NCI-H2029 (cell line): ENCODE data around the gene GUCY2D.
"Not testable (repeated sequence)": the region's sequence is repeated elsewhere in the genome, so short reads cannot be mapped to it uniquely, and the experiment has no call there.

Experiments
- DNase-seq: peaks from one replicate; lab custom pipeline; 2025; lab: John Stamatoyannopoulos, UW

The GUCY2D gene

GRCh38 chr17:8018436-8018835 is 16.0 kb downstream of the GUCY2D start:
- DNase-seq = no peak

- no peak for DNase-seq
These were observed 16.8 kb downstream of the GUCY2D start for GRCh38 chr17:8019166-8019565.

DNA sequence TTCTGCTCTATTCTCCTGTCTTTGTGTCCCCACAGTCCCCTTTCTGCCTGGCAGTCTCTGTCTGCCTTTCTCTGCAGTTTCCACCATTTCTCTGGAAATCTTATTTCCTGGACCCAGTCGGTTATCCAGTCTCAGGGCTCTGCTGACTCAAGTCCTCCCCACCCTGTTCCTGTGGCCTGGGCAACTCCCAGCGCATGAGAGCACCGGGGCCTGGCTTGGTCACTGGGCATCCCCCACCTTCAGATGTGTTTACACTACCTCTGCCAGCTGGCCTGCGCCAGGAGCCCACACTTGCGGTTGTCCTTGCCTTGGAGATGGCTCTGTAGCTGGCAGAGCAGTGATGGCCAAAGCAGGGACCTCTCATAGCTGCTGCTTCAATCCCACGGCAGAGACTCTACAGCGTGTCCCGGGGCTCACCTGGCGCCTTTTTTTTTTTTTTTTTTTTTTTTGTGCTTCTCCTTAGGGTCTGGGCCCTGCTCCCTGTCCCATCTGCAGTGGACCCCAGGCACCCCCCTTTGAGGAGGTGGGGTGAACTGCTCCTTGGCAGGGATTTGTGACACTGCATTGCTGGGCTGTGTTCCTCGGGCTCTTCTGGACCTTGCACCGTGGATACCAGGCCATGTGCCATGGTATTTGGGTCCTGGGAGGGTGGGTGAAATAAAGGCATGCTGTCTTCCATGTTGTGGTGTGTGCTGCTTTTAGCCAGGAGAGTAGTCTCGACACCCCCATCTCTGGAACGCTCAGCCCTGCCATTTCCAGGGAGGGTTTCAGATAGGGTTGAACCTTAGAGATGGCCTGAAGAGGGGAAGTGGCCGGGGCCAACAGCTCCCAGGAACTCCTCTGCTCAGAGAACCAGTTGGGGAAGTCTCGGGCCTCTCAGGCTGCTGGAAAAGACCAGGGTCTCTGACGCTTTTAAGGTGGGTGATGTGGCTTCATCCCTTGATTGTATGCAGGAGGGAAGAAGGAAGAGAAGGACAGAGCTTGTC is 17.5 kb downstream of the GUCY2D start:
- no peak for DNase-seq

- no peak for DNase-seq
These were observed 18.6 kb downstream of the GUCY2D start for GRCh38 chr17:8020776-8021564.

DNA sequence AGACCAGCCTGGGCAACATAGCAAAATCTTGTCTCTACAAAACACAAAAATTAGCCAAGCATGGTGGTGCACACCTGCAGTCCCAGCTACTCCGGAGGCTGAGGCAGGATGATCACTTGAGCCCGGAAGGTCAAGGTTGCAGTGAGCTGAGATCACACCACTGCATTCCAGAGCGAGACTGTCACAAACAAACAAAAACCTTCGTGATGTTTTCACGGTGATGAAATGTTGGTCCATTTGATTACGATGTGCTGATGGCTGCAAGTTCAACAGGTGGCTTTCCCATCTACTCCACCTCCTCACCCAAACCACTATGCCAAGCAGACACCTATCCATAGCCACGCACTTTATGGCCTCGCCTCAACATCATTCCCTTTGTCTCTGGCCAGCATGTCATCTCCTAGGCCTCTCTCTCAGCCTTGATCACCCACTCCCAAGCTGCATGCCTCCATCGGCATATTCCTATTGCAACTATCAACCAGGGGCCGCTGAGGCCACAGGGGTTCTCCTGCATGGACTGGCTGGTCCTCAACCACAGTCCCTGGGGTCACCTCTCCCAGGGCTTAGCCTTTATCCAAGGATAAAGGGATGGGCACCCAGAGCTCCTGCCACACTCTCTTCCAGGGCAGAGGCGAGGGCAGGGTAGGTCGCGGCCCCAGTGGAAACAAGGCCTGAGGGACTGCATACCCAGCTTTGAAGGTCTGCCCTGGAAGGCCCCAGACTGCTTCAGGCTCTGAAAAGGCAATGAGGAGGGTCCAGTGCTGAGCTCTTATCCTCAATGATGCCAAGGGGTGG is 19.3 kb downstream of the GUCY2D start:
- no peak for DNase-seq

- no peak for DNase-seq
These were observed 20.1 kb downstream of the GUCY2D start for GRCh38 chr17:8022360-8023003.

DNA sequence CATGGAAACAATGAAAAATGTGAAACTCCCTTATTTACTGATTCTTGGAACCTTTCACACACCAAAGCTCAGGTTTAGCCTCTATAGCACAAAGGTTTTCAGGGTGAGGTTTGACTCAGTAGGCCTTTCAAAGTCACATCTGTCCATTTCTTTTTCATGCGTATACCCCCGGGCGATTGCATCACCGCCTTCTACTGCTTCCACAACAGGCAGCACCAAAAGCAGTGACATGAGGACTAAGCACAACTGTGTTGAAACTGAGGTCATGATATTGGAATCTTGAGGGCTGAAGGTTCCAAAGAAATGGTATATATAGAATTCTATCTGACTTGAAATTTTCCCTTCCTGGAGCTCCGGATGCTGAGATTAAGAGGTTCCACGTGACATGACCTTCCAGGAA is 21.7 kb downstream of the GUCY2D start:
- DNase-seq = not testable (repeated sequence)

DNA sequence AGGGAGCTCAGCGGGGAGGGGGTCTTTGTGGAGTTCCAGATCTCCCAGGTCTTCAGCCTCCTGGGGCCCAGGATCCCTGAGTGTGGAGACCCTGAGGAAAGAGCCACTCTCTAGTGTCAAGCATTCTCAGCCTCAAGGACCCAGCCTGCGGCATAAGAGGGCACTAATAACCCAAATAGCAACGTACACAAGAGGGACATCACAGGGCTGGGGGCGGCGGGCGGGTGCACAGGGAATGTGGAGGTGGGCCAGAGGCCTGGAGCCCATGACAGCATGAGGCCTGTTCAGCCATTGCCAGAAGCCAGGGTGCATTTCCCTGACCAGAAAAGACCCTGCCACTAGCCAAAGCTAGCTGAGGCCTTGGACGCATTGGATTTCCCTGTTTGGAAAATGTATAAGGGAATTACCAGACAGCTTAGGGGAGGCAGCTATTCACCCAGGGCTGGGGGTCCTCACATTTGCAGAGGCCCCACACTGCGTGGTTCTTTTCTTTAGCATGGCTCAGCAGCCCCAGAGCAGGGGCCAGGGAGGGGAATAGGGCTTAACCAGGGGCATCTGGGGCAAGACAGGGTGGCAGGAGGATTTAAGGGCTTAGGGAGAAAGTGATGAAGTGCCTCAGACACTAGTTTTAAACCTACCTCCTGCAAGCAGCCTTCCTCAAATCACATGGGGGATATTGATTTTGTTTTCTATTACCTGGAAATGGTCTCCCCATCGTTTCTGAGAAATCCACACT is 22.9 kb downstream of the GUCY2D start:
- no peak for DNase-seq

DNA sequence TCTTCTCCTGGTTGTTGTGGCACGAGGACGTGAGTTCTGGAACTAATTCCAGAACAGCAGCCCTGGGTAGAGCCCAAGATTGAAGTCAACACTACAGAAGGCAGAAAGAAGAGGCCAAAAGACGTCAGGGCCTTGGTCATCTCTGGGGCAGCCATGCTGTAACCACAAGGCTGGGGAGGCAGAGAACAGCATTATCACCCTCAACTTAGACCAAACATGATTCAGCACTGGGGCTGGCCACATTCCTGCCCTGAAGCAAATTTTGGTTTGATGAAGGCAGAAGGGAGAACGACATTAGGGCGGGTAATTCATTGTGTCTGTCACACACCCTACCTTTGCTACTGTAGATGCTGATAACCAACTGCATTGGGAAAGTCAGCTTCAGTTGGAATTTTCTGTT is 26.7 kb downstream of the GUCY2D start:
- no peak for DNase-seq

DNA sequence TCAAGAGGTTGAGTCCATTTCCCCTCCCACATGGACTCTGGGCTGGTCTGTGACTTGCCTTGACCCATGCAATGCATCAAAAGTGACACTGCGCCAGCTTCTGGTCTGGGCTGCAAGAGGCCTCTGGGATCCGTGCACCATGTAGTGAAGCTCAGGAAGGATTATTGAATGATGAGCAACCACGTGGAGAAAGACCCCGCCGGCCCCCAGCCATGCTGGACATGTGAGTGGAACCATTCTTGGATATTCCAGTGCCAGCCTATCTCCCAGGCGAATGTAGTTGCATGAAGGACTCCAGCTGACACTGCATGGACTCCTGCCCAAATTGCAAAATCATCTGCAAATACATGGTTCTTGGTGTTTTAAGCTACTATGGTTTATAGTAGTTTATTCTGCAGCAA is 28.8 kb downstream of the GUCY2D start:
- no peak for DNase-seq

GRCh38 chr17:8031950-8032349 is 29.5 kb downstream of the GUCY2D start:
- no peak for DNase-seq

GRCh38 chr17:8032442-8032841 is 30.0 kb downstream of the GUCY2D start:
- DNase-seq = no peak

DNA sequence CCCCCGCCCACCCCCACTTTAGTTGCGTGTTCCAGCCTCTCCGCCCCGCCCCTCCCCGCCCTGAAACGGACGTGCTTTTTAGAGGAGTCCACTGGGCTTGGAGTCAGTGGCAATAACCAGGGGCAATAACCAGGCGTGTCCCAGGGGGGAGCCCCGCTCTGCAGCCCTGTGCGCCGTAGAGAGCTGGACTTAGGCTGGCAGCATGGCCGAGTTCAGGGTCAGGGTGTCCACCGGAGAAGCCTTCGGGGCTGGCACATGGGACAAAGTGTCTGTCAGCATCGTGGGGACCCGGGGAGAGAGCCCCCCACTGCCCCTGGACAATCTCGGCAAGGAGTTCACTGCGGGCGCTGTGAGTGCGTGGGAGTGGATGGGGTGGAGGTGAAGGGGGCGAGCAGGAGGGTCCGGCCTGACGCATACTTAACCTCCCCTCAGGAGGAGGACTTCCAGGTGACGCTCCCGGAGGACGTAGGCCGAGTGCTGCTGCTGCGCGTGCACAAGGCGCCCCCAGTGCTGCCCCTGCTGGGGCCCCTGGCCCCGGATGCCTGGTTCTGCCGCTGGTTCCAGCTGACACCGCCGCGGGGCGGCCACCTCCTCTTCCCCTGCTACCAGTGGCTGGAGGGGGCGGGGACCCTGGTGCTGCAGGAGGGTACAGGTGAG is 36.7 kb downstream of the GUCY2D start, which contains the start of gene ALOX15B:
ALOX15B (plus strand) TSS at position 106 of the 657 bp plus-strand sequence; CDS start at position 203, 97 bp downstream.
- DNase-seq = no peak

DNA sequence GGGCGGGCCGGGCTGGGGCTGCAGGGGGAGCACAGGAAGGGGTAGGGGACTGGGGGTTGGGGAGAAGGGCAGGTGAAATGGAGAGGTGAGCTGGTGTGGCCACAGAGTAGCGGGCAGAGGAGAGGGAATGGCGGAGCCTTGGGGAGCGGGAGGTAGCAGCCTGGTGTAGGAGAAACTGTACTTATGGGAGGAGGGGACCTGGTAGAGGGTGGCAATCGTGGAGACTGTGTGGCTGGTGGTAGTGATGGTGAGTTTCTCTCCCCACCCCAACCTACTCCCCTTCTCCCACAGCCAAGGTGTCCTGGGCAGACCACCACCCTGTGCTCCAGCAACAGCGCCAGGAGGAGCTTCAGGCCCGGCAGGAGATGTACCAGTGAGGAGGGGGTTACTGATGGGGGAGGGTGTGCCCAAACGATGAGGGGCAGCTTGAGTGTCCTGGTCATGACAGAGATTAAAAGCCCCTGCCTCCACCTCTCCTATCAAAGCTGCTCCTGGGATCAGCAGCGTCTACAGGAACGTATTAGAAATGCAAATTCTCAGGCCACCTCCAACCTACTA is 37.3 kb downstream of the GUCY2D start:
- DNase-seq = no peak

- DNase-seq = no peak
These were observed 39.0 kb downstream of the GUCY2D start for GRCh38 chr17:8041249-8041928.

- no peak for DNase-seq
These were observed 39.6 kb downstream of the GUCY2D start for GRCh38 chr17:8041979-8042378.

GRCh38 chr17:8044819-8045810 is 42.7 kb downstream of the GUCY2D start:
- DNase-seq = no peak

GRCh38 chr17:8046306-8046928 is 44.0 kb downstream of the GUCY2D start:
- DNase-seq = no peak
